Stimulated activated CD4-positive, alpha-beta T cell treated with anti-CD3 and anti-CD28 coated beads, Interleukin-12 subunit alpha, Interleukin-12 subunit beta, amount 100 ng/mL, for 48 hours (primary cell): Measurements from ENCODE around the gene STK32A.
"Not testable (repeated sequence)": the region's sequence is repeated elsewhere in the genome, so short reads cannot be mapped to it uniquely, and the experiment has no call there.

Source experiments
- DNase-seq, 3 donors: peaks; one replicate each; pipeline ENCODE4 v3.0.0-alpha.2; 2020; ENCODE audit warnings: low read depth in 2 of 3, low spot score in 1 of 3

Gene STK32A

DNA sequence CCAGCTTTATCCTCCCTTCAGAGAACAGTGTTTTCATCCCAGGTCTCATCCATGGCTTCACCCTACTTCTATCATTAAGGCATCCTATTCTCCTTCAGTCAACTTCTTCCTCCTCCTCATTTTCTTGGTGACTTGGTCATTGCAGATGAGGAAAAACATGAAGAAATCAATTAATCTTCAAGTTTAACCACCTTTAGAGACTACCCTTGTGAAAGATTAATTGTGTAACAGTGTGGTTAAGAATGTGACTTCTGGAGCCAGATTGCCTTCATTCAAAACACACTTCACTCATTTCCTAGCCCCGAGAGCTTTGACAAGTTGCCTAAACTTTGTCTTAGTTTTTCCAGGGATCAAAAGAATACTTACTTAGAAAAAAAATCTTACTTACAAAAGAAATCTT, 110.0 kb downstream of the STK32A start:
- no peak for DNase-seq

DNA sequence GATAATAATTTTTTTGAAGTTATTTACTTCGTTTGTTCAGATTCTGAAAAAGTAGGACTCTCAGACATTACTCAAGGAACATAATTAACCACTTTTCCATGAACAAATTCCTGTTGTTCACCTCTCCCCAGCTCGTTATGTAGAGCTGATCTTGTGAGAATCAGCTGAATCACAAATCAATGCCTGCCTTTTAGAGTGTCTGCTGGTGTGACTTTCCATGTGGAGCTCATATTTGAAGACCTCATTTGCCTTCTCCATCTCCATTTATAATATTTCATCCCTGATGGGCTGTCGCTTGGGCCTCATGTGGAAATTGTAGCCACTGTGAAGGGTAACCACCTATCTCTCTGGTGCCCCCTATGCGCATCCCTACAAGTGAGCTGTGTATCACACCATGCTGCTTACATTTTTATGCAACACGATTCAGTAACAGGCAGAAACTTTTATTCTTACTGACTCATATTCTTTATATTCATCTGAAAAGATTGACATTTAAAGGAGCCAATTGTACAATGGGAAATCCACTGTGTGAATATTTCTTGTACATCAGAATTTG, 111.3 kb downstream of the STK32A start:
- DNase-seq: no peak

DNA sequence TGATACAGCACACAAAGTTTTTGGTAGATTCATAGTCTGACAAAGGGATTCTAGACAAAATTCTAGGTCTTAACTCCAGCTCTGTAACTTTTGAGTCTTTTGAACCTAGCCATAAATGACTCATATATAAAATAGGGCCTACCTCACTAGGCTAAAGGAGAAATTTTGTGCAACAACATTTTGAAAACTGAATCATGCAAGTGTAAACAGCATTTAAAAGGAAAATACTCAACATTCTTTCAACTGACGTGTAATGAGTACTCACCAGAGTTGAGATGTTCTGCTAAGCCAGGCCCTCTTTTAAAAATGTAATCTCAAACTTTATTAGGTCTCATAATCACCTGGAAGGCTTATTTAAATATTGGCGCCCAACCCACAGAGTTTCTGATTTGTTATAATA, 113.2 kb downstream of the STK32A start:
- no peak for DNase-seq

DNA sequence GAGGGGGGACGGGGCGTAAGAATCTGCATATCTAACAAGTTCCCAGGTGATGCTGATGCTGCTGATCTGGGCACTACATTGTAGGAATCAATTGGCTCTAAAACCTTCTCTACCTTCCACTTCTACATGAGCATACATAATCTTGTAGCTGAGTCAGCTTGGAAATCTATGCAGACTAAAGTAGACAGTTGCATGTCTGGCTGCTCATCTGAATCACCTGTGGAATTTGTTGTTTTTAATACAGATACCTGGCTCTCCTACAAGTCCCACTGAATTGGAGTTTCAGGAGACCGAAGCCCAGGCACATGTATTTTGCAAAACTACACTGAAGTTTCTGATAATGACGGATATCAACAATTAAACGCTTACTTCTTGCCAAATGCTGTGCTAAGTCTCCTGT, 113.6 kb downstream of the STK32A start:
- no peak for DNase-seq

- no peak for DNase-seq
Observed at GRCh38 chr5:147349241-147349640, 114.4 kb downstream of the STK32A start.

GRCh38 chr5:147359101-147359500, 124.3 kb downstream of the STK32A start:
- no peak for DNase-seq

DNA sequence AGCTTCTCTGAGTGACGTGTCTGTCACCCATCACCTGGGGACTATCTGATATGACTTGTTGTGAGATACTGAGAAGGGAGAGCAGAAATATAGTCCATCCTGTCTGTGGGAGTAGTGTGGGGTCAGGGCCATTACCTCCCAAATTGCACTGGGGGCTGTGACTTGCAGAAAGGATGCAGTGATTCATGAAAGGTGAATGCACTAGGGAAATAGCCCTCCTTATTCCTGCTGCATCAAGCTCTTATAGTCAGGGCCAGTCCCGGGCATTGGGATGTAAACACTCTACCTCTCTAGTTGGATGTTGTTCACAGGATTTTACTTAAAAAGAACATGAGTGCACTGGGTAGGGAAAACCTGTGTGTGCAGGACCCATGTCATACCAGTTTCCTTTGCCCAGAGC, 124.8 kb downstream of the STK32A start:
- no peak for DNase-seq

GRCh38 chr5:147360816-147361215, 126.0 kb downstream of the STK32A start:
- no peak for DNase-seq

DNA sequence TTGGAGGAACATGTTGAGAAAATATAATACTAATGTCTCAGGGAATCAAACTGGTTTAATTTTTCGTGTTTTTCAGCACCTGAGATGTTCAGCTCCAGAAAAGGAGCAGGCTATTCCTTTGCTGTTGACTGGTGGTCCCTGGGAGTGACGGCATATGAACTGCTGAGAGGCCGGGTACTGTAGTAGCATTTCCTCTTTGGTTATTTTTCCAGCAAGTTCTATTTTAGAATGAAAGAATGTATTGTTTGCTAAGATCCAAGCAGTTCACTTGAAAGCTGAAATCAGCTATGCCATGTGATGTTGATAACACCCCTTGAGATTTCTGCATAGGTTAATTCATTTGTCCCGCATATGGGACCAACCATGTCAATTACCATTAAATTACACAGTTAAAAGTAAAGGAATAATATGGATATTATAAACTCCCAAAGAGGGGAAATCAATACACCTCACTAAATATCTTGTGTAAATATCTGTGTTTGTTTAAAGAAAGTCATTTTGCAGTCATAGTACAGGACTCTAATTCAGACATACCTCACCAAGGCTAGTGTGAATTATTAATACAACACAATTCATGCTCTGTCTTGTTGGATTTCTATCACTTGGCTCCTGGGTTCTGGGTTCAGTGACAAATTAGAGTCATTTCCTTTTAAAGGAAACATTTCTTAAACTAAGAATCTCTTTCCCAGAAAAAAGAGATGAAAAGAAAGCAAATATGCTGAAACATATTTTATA, 126.8 kb downstream of the STK32A start:
- no peak for DNase-seq

GRCh38 chr5:147367381-147367780, 132.6 kb downstream of the STK32A start:
- DNase-seq: not testable (repeated sequence)

GRCh38 chr5:147369742-147370374, 135.0 kb downstream of the STK32A start:
- DNase-seq: no peak

DNA sequence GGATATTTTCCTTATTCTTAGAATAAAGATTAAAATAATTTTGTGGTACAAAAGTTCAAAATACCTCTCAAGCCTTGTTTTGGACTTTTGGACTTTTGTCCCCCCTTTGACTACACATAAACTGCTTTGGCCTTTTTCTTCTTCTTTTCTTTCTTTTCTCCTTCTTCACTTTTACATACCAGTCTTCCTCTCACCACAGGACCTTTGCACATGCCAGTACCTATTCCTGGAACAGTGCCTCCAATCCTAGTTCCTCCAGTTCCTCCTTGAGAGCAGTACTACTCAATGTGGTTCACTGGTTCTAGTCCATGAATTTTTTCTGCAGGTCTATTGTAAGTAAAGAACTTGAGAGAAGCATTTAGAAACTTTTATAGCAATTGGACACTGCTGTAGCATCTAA, 136.5 kb downstream of the STK32A start:
- DNase-seq: no peak

DNA sequence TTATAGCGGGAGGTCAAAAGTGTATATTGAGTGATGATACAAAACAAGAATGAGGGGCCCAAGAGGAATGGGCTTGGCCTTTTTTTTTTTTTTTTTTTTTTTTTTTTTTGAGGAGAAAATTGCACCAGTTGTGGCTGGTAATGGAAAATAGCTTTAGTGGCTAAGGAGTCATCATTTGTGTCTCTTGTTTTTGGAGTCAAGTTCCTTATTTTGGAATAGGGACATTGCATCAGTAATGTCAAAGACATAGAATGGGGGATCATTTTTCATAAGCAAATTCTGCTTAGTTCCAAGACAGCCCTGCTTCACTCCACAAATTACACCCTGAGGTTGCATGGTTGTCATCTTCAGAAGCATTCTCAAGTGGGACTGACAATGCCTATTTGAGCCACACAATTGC, 137.4 kb downstream of the STK32A start:
- DNase-seq: no peak

DNA sequence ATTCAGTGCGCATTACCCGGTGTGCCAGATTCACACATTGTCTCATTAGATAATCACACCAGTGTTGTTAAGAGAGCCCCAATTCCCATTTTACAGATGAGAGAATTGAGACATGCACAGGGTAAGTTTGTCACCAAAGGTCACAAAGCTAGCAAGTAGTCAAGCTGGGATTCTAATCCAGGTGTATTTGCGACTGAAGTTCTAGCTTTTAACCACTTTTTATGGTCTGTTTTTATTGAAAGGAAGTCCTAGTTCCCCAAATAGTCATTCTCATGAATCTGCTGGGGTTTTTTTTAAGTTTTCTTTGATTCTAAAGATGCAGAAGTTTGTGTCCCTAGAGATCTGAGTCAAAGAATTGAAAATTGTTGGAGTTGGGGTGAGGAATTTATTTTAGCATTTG, 138.5 kb downstream of the STK32A start:
- DNase-seq: no peak

DNA sequence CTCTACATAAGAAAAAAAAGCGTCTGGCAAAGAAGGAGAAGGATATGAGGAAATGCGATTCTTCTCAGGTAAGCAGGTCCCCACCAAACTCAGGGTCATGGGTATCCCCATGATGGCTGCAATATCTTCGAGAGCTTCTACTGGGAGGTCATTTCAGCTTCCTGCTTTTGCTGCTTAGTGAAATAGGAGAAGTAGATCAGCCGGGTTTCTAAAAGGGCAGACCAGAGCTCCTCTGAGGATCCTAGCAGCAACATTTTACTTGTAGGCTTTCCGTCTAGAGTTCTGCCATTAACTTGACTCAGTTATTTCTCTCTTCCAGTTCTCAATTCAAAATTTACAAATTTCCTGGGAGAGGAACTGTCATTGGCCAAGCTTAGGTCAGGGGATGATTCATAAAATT, 140.3 kb downstream of the STK32A start:
- DNase-seq: no peak

- DNase-seq: no peak
Observed at GRCh38 chr5:147377682-147378081, 142.9 kb downstream of the STK32A start.

GRCh38 chr5:147381555-147381954, 146.7 kb downstream of the STK32A start:
- no peak for DNase-seq

- DNase-seq: no peak
Observed at GRCh38 chr5:147382776-147383175, 147.9 kb downstream of the STK32A start.

DNA sequence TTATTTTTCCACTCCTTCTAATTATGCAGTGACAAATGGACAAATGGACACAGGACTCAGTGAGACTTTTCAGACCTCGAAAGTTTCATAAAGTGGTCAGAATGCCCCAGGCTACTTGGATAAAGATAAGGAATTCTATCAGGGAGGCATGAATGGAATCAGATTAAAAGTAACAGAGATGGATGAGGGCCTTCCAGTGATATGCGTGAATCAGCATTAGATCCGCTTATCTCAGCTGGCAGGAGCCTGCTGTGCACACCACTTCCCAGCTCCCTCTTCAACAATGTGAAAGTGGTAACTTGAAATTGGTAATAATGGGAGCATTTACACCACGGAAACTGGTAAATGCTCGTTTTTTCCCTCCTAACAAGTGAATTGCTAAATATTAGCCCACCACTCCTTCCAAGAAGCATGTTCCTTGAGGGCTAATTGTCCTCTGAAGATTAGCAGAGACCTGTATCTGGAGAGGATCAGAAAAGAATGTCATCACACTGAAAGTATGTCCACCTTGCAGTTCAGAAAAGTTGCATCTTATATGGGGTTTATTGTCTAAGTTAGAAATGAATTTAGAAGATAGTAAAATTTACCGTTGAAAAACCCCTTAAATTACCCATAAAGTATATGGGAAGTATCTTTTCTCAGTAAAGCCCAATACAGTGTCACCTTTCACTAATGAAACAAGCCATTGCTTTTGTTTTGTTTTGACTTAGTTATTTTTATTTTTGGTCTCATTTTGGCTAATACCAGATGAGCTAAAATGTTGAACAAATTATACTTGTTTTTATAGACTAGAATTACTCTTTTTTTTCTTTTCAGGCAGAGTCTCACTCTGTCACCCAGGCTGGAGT, 149.7 kb downstream of the STK32A start:
- DNase-seq: no peak

- DNase-seq: no peak
Observed at GRCh38 chr5:147387109-147387508, 152.3 kb downstream of the STK32A start.

GRCh38 chr5:147388184-147389108, 153.6 kb downstream of the STK32A start:
- DNase-seq: no peak
